Tibial artery (tissue), 4 donors: ENCODE data around the gene PCNX1.
A peak's percentile ranks its signal among the peaks of the same experiment; 100 is the strongest.

Experiments
- DNase-seq, 2 donors: peaks; one replicate each; pipeline ENCODE4 v3.0.0-alpha.2; 2019
- H3K27ac ChIP-seq, 2 donors: fragments of 200-600 bp; sonication (generic) in 1 of 2; 1 replicate in 1 of 2; 2 replicates in 1 of 2; pipeline ENCODE4 v1.5.1; 2018 to 2019; ENCODE audit warnings: mild to moderate bottlenecking in 1 of 2
- H3K27me3 ChIP-seq, 2 donors: fragments of 200-600 bp; sonication (generic) in 1 of 2; one replicate each; pipeline versions ENCODE4 v1.5.1 to v1.6.0; 2016 to 2019
- H3K36me3 ChIP-seq, 3 donors: fragments of 200-600 bp; sonication (generic) in 2 of 3; one replicate each; pipeline ENCODE4 v1.5.1; 2016 to 2019; ENCODE audit warnings: mild to moderate bottlenecking in 2 of 3
- H3K4me1 ChIP-seq, 4 donors: fragments of 200-600 bp; sonication (generic) in 2 of 4; 1 replicate in 3 of 4; 2 replicates in 1 of 4; pipeline ENCODE4 v1.5.1; 2016 to 2019
- H3K4me3 ChIP-seq, 2 donors: fragments of 200-600 bp; sonication (generic) in 1 of 2; 1 replicate in 1 of 2; 2 replicates in 1 of 2; pipeline ENCODE4 v1.5.1; 2018 to 2019; ENCODE audit warnings: mild to moderate bottlenecking in 2 of 2
- H3K9me3 ChIP-seq, 3 donors: fragments of 200-600 bp; sonication (generic) in 1 of 3; one replicate each; pipeline ENCODE4 v1.5.1; 2016 to 2019
- intact Hi-C: fragments of 100-400 bp; cut with DNase I; formaldehyde crosslinking; loops from one replicate; pipeline ENCODE4 v1.15.0; 2023; ENCODE audit warnings: low total_unique reads
- TF ChIP-seq, protein P1 (sequence below), 2 experiments: fragments of 200-600 bp in 1 of 2; fragments of 450-650 bp in 1 of 2; IDR thresholded peaks; one replicate each; pipeline ENCODE4 v1.5.1; 2017 to 2019; ENCODE audit warnings: antibody characterized with exemption in 2 of 2, mild to moderate bottlenecking in 1 of 2, moderate library complexity in 1 of 2

The PCNX1 gene

GRCh38 chr14:70893062-70893845, 14.0 kb upstream of the PCNX1 start:
- TF ChIP-seq, protein P1, sequence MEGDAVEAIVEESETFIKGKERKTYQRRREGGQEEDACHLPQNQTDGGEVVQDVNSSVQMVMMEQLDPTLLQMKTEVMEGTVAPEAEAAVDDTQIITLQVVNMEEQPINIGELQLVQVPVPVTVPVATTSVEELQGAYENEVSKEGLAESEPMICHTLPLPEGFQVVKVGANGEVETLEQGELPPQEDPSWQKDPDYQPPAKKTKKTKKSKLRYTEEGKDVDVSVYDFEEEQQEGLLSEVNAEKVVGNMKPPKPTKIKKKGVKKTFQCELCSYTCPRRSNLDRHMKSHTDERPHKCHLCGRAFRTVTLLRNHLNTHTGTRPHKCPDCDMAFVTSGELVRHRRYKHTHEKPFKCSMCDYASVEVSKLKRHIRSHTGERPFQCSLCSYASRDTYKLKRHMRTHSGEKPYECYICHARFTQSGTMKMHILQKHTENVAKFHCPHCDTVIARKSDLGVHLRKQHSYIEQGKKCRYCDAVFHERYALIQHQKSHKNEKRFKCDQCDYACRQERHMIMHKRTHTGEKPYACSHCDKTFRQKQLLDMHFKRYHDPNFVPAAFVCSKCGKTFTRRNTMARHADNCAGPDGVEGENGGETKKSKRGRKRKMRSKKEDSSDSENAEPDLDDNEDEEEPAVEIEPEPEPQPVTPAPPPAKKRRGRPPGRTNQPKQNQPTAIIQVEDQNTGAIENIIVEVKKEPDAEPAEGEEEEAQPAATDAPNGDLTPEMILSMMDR (IDR thresholded peaks at IDR 0.05) = no peak
- intact Hi-C loops = no loop called here
- H3K27me3 ChIP-seq = no peaks in the 10 kb centered on the region
- no peaks in the 10 kb centered on the region for H3K9me3 ChIP-seq
- no peak overlapping the region for H3K27ac ChIP-seq
- DNase-seq = no peak
- H3K4me3 ChIP-seq = no peak overlapping the region
- no peaks in the 10 kb centered on the region for H3K36me3 ChIP-seq
- peaks cover 0 to 25% (median 11%) of the 10 kb centered on the region in 4 donors for H3K4me1 ChIP-seq

DNA sequence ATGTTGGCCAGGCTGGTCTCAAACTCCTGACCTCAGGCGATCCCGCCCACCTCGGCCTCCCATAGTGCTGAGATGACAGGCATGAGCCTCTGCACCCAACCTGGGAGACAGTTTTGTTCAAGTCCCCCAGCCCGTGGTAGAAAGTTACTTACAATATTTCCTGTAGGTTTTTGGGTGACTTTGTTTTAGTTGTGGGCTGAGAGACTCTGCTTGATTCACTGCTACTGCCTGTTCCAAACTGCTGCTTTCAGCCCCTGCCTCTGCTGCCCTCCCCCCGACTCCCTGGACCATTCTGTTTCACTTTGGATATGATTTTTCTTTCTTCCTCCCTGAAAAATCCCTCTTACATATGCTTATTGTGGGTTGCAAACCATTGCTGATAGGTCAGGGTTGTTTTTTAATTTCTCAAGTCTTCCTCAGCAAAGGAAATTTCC, 13.4 kb upstream of the PCNX1 start:
- Histone ChIP-seq H3K27me3 (no peaks in the 10 kb centered on the region), H3K9me3 (no peaks in the 10 kb centered on the region), H3K4me3 (no peak overlapping the region), H3K27ac (no peak overlapping the region), H3K4me1 (peaks cover 0 to 25% (median 13%) of the 10 kb centered on the region in 4 donors), H3K36me3 (no peaks in the 10 kb centered on the region)
- TF ChIP-seq, protein P1 (IDR thresholded peaks at IDR 0.05) = no peak
- no peak for DNase-seq
- intact Hi-C loops = no loop called here

GRCh38 chr14:70894868-70895267, 12.4 kb upstream of the PCNX1 start:
- Histone ChIP-seq H3K27me3 (no peaks in the 10 kb centered on the region), H3K9me3 (no peaks in the 10 kb centered on the region), H3K4me3 (no peak overlapping the region), H3K36me3 (no peaks in the 10 kb centered on the region), H3K4me1 (peaks cover 0 to 26% (median 15%) of the 10 kb centered on the region in 4 donors), H3K27ac (no peak overlapping the region)
- intact Hi-C loops = no loop called here
- TF ChIP-seq, protein P1 (IDR thresholded peaks at IDR 0.05) = no peak
- DNase-seq = no peak

- Histone ChIP-seq H3K4me3 (no peak overlapping the region), H3K36me3 (no peaks in the 10 kb centered on the region), H3K27me3 (no peaks in the 10 kb centered on the region), H3K9me3 (no peaks in the 10 kb centered on the region), H3K27ac (no peak overlapping the region), H3K4me1 (peaks cover 0 to 37% (median 19%) of the 10 kb centered on the region in 4 donors)
- no peak for DNase-seq
- TF ChIP-seq, protein P1 (IDR thresholded peaks at IDR 0.05) = no peak
- intact Hi-C loops = no loop called here
Observed at GRCh38 chr14:70896317-70896716, 10.9 kb upstream of the PCNX1 start.

GRCh38 chr14:70896981-70897380, 10.3 kb upstream of the PCNX1 start:
- no peak for DNase-seq
- TF ChIP-seq, protein P1 (IDR thresholded peaks at IDR 0.05) = no peak
- Histone ChIP-seq H3K4me3 (no peak overlapping the region), H3K9me3 (no peaks in the 10 kb centered on the region), H3K4me1 (peaks cover 0 to 42% (median 22%) of the 10 kb centered on the region in 4 donors), H3K27ac (peak overlapping the region; percentile 45 to 64), H3K27me3 (no peaks in the 10 kb centered on the region), H3K36me3 (no peaks in the 10 kb centered on the region)
- intact Hi-C loops = no loop called here
